Esophagus squamous epithelium (tissue), 4 donors: ENCODE measurements around the gene IL6R.

Source experiments
- CTCF ChIP-seq, 6 experiments: fragments of 450-650 bp in 4 of 6; fragments of 200-600 bp in 2 of 6; sonication (generic) in 2 of 6; IDR thresholded peaks; one replicate each; pipeline ENCODE4 v1.5.1; 2016 to 2019; ENCODE audit warnings: antibody characterized with exemption in 6 of 6, mild to moderate bottlenecking in 4 of 6, moderate library complexity in 4 of 6
- POLR2A ChIP-seq, 4 donors: fragments of 450-650 bp; IDR thresholded peaks; one replicate each; pipeline ENCODE4 v1.6.1; 2017; ENCODE audit warnings: antibody characterized with exemption in 4 of 4, mild to moderate bottlenecking in 4 of 4, moderate library complexity in 3 of 4

- no peak for TF ChIP-seq CTCF (IDR thresholded peaks at IDR 0.05)
- no peak for TF ChIP-seq POLR2A (IDR thresholded peaks at IDR 0.05)
These were observed 112.5 kb downstream of the IL6R start for GRCh38 chr1:154517661-154518060.
